Measurements from ENCODE around the gene FBLN1. TPM values are rescaled to one million over a fixed set of nuclear protein-coding genes. Genes with fewer than 3 reads are reported as not detected.
A peak's percentile ranks its signal among the peaks of the same experiment; 100 is the strongest.
"Not testable (repeated sequence)": the region's sequence is repeated elsewhere in the genome, so short reads cannot be mapped to it uniquely, and the experiment has no call there.

Gene FBLN1
- total RNA-seq, 2 donors from 2014 or later = 125 to 144 TPM

GRCh38 chr22:45540122-45540521, 37.4 kb downstream of the FBLN1 start:
- 81% methylated on average over 8 of the region's 8 CpGs for whole genome bisulfite sequencing
- Histone ChIP-seq H3K27ac (peak overlapping the region; percentile 7 to 67), H3K4me1 (replicated peaks) (no peaks in the 10 kb centered on the region), H3K4me3 (no peak overlapping the region), H3K27me3 (replicated peaks; ENCODE audit: insufficient read depth) (no peaks in the 10 kb centered on the region), H3K9me3 (no peaks in the 10 kb centered on the region), H3K36me3 (no peaks in the 10 kb centered on the region)
- intact Hi-C loops (cut with DNase I) = no loop called here
- DNase-seq (ENCODE audit: low spot score) = no peak
- TF ChIP-seq POLR2A (IDR thresholded peaks at IDR 0.05) (no peak), CTCF (IDR thresholded peaks at IDR 0.05) (no peak), POLR2AphosphoS5 (IDR thresholded peaks at IDR 0.05) (no peak)

- no peak for DNase-seq (ENCODE audit: low spot score)
- Histone ChIP-seq H3K27me3 (replicated peaks; ENCODE audit: insufficient read depth) (no peaks in the 10 kb centered on the region), H3K27ac (no peak overlapping the region), H3K36me3 (no peaks in the 10 kb centered on the region), H3K4me3 (no peak overlapping the region), H3K9me3 (no peaks in the 10 kb centered on the region), H3K4me1 (replicated peaks) (no peaks in the 10 kb centered on the region)
- 81% methylated on average over 7 of the region's 7 CpGs for WGBS
- TF ChIP-seq POLR2A (IDR thresholded peaks at IDR 0.05) (no peak), CTCF (IDR thresholded peaks at IDR 0.05) (no peak), POLR2AphosphoS5 (IDR thresholded peaks at IDR 0.05) (no peak)
- intact Hi-C loops (cut with DNase I) = no loop called here
These were observed 38.8 kb downstream of the FBLN1 start for GRCh38 chr22:45541382-45541979.

GRCh38 chr22:45542001-45542520, 39.4 kb downstream of the FBLN1 start:
- intact Hi-C loops (cut with DNase I) = no loop called here
- Histone ChIP-seq H3K36me3 (no peaks in the 10 kb centered on the region), H3K4me3 (no peak overlapping the region), H3K4me1 (replicated peaks) (no peaks in the 10 kb centered on the region), H3K27me3 (replicated peaks; ENCODE audit: insufficient read depth) (no peaks in the 10 kb centered on the region), H3K27ac (no peak overlapping the region), H3K9me3 (no peaks in the 10 kb centered on the region)
- DNase-seq (ENCODE audit: low spot score) = no peak
- 91% methylated on average over 19 of the region's 19 CpGs for WGBS
- no peak for TF ChIP-seq CTCF (IDR thresholded peaks at IDR 0.05)
- no peak for TF ChIP-seq POLR2A (IDR thresholded peaks at IDR 0.05)
- no peak for TF ChIP-seq POLR2AphosphoS5 (IDR thresholded peaks at IDR 0.05)

- DNase-seq (ENCODE audit: low spot score); H3K4me3 ChIP-seq; H3K36me3 ChIP-seq; H3K4me1 ChIP-seq (replicated peaks); H3K9me3 ChIP-seq; H3K27me3 ChIP-seq (replicated peaks; ENCODE audit: insufficient read depth); H3K27ac ChIP-seq; intact Hi-C loops (cut with DNase I): not testable (repeated sequence)
- 98% methylated on average over 13 of the region's 13 CpGs for WGBS
These were observed 40.1 kb downstream of the FBLN1 start for GRCh38 chr22:45542736-45543135.

- intact Hi-C loops (cut with DNase I) = no loop called here
- Histone ChIP-seq H3K4me1 (replicated peaks) (no peaks in the 10 kb centered on the region), H3K9me3 (no peaks in the 10 kb centered on the region), H3K36me3 (no peaks in the 10 kb centered on the region), H3K27me3 (replicated peaks; ENCODE audit: insufficient read depth) (no peaks in the 10 kb centered on the region), H3K4me3 (no peak overlapping the region), H3K27ac (peak overlapping the region in 1 of 2 donors; percentile 50)
- TF ChIP-seq CTCF (IDR thresholded peaks at IDR 0.05) (no peak), POLR2A (IDR thresholded peaks at IDR 0.05) (no peak), POLR2AphosphoS5 (IDR thresholded peaks at IDR 0.05) (no peak)
- WGBS = 93% methylated on average over 13 of the region's 13 CpGs
- DNase-seq (ENCODE audit: low spot score) = no peak
These were observed 40.6 kb downstream of the FBLN1 start for GRCh38 chr22:45543243-45543642.
